GM20000 (cell line): ENCODE measurements around the gene DHRS7.

Source experiments
- DNase-seq: peaks from one replicate; pipeline ENCODE4 v3.0.0; 2012; ENCODE audit warnings: low spot score
- CTCF ChIP-seq: IDR thresholded peaks from 2 replicates; pipeline ENCODE4 v1.5.1; 2012; ENCODE audit warnings: mild to moderate bottlenecking, control low read depth; ENCODE audit errors: extremely low read depth, missing control alignments

The DHRS7 gene

DNA sequence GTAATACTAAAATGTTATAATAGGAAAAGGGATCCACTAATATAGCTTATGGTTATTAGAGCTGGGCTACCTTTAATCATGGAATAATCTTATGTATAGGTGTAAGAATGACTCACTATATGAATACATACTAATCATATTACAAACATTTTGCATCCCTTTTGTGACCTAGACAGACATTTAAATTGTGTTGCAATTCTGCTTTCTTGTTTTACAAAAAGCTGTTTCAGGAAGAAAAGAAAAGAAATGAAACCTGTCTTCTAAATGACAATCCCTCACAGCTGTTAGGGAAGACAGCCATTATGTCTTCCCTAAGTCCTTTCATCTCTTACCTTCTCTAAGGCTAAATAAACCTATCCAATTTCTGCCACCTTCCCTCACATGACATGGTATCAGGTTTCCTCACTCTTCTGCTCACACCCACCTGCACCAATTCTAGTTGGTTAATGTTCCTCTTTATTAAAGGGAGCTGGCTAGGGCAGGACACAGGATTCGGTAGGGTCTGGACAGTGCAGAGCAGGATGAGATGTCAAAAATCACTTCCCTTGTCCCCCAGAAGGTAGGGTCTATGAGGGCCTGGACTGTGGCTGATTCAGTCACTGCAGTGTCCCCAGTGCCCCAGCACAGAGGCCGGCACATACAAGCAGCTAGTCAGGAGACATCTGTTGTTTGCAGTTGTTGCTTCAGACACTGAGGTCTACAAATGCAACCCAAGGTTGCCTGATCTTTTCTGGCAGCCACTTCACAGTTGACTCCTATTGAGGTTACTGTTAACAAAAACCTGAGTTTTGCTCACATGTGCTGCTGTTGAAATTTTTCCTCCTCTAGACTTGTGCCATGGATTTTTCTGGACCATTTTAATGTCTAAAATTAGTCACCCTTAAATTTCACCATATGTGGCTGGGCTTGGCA lies 3.7 kb downstream of the DHRS7 start:
- DNase-seq = no peak
- TF ChIP-seq CTCF = no peak

- no peak for TF ChIP-seq CTCF
- DNase-seq = no peak
Observed at GRCh38 chr14:60160422-60160821, 4.8 kb downstream of the DHRS7 start.

DNA sequence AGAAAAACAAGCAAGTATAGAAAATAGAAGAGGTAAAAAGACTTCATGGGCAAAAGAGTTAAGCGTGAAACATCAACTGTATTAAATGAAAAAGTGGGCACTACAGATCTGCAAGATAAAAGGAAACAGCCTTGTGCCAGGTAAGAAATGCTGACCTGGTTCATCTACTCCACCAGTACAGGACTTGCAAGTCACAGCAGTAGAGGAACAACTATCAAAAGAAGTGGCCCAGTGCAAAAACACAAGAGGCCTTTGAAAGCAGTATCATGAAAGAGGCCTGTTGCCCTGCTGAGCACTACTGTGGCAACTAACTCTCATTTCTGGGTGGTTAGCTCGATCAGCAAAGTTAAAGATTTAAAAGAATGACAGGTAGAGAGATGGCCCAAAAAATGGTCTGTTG lies 10.5 kb downstream of the DHRS7 start:
- no peak for DNase-seq
- TF ChIP-seq CTCF = no peak

DNA sequence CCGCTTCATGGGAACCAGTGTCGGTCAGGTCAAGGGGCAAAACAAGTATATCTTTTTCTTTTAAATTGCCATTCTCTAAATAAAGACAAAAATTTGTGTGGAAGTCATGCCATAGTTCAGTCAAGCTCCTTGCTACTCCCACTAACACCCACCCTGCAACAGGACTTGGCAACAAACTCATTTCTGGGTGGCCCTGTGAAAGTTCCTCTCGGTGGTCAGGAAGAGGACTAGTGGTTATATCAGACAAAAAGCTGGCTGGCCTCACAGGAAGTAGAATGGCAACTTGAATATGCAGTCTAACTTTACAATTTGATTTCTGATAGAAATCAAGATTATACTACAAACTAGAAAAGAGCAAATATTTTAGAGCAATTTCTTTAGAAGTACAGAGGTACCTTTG lies 11.2 kb downstream of the DHRS7 start:
- DNase-seq = no peak
- TF ChIP-seq CTCF = no peak

GRCh38 chr14:60151715-60152114 lies 13.5 kb downstream of the DHRS7 start:
- no peak for TF ChIP-seq CTCF
- DNase-seq = no peak

- DNase-seq = no peak
- no peak for TF ChIP-seq CTCF
Observed at GRCh38 chr14:60134702-60135101, 30.5 kb downstream of the DHRS7 start.

DNA sequence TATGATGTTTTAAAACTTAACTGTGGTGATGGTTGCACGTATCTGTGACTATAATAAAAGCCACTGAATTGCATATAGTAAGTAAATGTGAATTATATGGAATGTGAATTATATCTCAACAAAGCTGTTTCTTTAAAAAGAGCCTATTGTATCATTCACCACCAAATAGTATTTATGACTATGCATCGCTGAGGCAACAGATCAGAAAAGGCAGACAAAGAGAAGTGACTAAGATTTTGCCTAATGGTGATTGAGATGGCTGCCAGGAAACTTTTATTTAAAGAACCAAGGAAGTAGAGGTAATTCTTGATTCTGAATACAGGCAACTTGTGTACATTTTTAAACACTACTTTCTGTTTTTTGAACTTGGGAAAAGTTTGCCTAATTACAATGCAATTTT lies 31.7 kb downstream of the DHRS7 start:
- DNase-seq = no peak
- TF ChIP-seq CTCF = no peak
